Endothelial cell (in vitro differentiated cells): Measurements from ENCODE around the gene PLEKHH2. TPM values are rescaled to one million over a fixed set of nuclear protein-coding genes. Genes with fewer than 3 reads are reported as not detected.

ENCODE experiments used
- DNase-seq: peaks from one replicate; pipeline ENCODE4 v3.0.0; 2021; ENCODE audit warnings: low spot score
- H3K27ac Mint-ChIP-seq: one replicate; pipeline ENCODE4 v1.8.0; 2021; ENCODE audit warnings: mixed read lengths, inconsistent platforms; ENCODE audit not compliant: unreplicated experiment
- H3K27me3 Mint-ChIP-seq: one replicate; pipeline ENCODE4 v1.8.0; 2021; ENCODE audit warnings: mild to moderate bottlenecking, moderate library complexity, mixed read lengths, inconsistent platforms; ENCODE audit not compliant: unreplicated experiment
- H3K36me3 Mint-ChIP-seq: one replicate; pipeline ENCODE4 v1.8.0; 2021; ENCODE audit warnings: mild to moderate bottlenecking, low read depth, mixed read lengths, inconsistent platforms; ENCODE audit not compliant: unreplicated experiment
- H3K4me1 Mint-ChIP-seq: one replicate; pipeline ENCODE4 v1.8.0; 2021; ENCODE audit warnings: mild to moderate bottlenecking, mixed read lengths, inconsistent platforms; ENCODE audit not compliant: unreplicated experiment
- H3K4me3 Mint-ChIP-seq: one replicate; pipeline ENCODE4 v1.8.0; 2021; ENCODE audit warnings: mild to moderate bottlenecking, mixed read lengths, inconsistent platforms; ENCODE audit not compliant: unreplicated experiment
- H3K9me3 Mint-ChIP-seq: one replicate; pipeline ENCODE4 v1.8.0; 2021; ENCODE audit warnings: mixed read lengths, inconsistent platforms; ENCODE audit not compliant: unreplicated experiment
- total RNA-seq: library from RNA; stranded (reverse); fragmentation: NEBNext Ultra II Directional; extraction: Animal tissue kit (Norgen Biotek cat#: 25700); gene quantifications from one replicate; pipeline ENCODE4 v1.2.1, GENCODE V29; 2021; ENCODE audit not compliant: unreplicated experiment
- TF ChIP-seq, protein P1 (sequence below): fragments of 200-600 bp; sonication (generic); IDR thresholded peaks from one replicate; pipeline ENCODE4 v1.5.0; 2021; ENCODE audit warnings: antibody characterized with exemption; ENCODE audit not compliant: unreplicated experiment

PLEKHH2 gene
- total RNA-seq, 1 donor from 2014 or later: 1.6 TPM

DNA sequence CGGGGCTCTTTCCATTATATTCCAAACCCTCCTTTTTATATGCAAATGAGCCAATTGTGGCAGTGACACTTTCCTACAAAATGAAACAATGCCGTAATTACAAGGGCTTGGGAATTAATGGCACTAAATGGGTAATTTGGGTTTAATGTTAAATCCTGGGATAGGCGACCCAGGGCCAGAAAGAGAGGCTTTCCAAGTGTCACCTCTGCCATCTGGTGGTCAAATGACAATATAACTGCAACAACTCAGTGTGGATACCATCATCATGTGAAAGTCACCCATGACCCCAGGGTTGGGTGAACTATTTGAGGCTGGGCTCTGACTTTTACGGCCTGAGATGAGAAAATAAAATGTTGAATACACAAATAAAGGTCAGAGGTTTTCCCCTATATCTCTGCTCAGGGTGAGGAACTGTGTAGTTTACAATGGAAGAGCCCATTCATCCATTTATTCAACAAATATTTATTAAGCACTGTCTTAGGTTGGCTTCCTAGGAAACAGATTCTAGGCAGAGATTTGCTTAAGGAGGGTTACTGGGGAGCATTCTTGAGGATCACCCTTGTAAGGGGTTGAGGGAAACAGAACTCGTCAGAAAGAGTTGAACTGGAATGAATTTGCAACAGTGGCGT lies 27.7 kb upstream of the PLEKHH2 start:
- H3K36me3 Mint-ChIP-seq: no peaks in the 10 kb centered on the region
- TF ChIP-seq, protein P1, sequence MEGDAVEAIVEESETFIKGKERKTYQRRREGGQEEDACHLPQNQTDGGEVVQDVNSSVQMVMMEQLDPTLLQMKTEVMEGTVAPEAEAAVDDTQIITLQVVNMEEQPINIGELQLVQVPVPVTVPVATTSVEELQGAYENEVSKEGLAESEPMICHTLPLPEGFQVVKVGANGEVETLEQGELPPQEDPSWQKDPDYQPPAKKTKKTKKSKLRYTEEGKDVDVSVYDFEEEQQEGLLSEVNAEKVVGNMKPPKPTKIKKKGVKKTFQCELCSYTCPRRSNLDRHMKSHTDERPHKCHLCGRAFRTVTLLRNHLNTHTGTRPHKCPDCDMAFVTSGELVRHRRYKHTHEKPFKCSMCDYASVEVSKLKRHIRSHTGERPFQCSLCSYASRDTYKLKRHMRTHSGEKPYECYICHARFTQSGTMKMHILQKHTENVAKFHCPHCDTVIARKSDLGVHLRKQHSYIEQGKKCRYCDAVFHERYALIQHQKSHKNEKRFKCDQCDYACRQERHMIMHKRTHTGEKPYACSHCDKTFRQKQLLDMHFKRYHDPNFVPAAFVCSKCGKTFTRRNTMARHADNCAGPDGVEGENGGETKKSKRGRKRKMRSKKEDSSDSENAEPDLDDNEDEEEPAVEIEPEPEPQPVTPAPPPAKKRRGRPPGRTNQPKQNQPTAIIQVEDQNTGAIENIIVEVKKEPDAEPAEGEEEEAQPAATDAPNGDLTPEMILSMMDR: peak; percentile 77
- H3K27me3 Mint-ChIP-seq: no peaks in the 10 kb centered on the region
- no peak overlapping the region for H3K27ac Mint-ChIP-seq
- peak; percentile 57 for DNase-seq
- H3K9me3 Mint-ChIP-seq: no peaks in the 10 kb centered on the region
- no peaks in the 10 kb centered on the region for H3K4me1 Mint-ChIP-seq
- no peak overlapping the region for H3K4me3 Mint-ChIP-seq

DNA sequence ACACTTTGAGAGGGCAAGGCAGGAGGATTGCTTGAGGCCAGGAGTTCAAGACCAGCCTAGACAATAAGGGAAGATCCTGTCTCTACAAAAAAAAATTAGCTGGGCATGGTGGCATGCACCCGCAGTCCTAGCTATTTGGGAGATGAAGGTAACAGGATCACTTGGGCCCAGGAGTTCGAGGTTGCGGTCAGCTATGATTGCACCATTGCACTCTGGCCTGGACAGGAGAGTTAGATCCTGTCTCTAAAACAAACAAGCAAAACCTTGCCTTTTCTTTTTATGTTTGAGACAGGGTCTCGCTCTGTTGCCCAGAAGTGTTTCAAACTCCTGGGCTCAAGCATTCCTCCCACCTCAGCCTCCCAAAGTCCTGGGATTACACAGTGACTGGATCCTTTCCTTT lies 26.7 kb upstream of the PLEKHH2 start:
- Mint-ChIP-seq H3K27me3 (no peaks in the 10 kb centered on the region), H3K4me1 (no peaks in the 10 kb centered on the region), H3K36me3 (no peaks in the 10 kb centered on the region), H3K9me3 (no peaks in the 10 kb centered on the region), H3K27ac (no peak overlapping the region), H3K4me3 (no peak overlapping the region)
- no peak for DNase-seq
- TF ChIP-seq, protein P1: no peak

GRCh38 chr2:43611987-43612894 lies 24.8 kb upstream of the PLEKHH2 start:
- H3K27ac Mint-ChIP-seq: no peak overlapping the region

DNA sequence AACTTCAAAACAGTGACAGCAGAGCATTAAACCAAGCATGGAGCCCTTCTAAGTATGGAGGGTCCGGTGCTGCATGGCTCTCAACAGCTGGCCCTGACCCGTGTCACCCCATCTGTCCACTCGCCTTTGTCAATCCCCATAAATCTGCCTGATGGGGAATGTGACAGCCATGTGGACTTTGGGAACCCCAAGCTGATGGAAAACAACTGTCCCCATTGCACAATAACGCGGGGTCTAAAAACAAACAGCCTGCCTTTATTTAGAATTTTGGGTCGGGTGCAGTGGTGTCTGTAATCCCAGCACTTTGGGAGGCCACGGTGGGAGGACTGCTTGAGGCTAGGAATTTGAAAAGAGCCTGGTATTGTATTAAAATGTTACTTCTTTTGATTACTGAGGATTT lies 24.1 kb upstream of the PLEKHH2 start:
- H3K27me3 Mint-ChIP-seq: peaks cover 2% of the 10 kb centered on the region
- no peaks in the 10 kb centered on the region for H3K9me3 Mint-ChIP-seq
- H3K36me3 Mint-ChIP-seq: no peaks in the 10 kb centered on the region
- no peaks in the 10 kb centered on the region for H3K4me1 Mint-ChIP-seq
- no peak for DNase-seq
- H3K27ac Mint-ChIP-seq: no peak overlapping the region
- H3K4me3 Mint-ChIP-seq: no peak overlapping the region
- TF ChIP-seq, protein P1: no peak

More at GRCh38 chr2:43611987-43612894, 24.8 kb upstream of the PLEKHH2 start:
- DNase-seq: peak; percentile 76
- Mint-ChIP-seq H3K36me3 (no peaks in the 10 kb centered on the region), H3K9me3 (no peaks in the 10 kb centered on the region), H3K4me3 (no peak overlapping the region), H3K4me1 (no peaks in the 10 kb centered on the region), H3K27me3 (no peaks in the 10 kb centered on the region)
- TF ChIP-seq, protein P1: peak; percentile 73
